ENCODE data around the gene CCDC40. TPM values are rescaled to one million over a fixed set of nuclear protein-coding genes. Genes with fewer than 3 reads are reported as not detected.
A peak's percentile ranks its signal among the peaks of the same experiment; 100 is the strongest.

The CCDC40 gene, protein sequence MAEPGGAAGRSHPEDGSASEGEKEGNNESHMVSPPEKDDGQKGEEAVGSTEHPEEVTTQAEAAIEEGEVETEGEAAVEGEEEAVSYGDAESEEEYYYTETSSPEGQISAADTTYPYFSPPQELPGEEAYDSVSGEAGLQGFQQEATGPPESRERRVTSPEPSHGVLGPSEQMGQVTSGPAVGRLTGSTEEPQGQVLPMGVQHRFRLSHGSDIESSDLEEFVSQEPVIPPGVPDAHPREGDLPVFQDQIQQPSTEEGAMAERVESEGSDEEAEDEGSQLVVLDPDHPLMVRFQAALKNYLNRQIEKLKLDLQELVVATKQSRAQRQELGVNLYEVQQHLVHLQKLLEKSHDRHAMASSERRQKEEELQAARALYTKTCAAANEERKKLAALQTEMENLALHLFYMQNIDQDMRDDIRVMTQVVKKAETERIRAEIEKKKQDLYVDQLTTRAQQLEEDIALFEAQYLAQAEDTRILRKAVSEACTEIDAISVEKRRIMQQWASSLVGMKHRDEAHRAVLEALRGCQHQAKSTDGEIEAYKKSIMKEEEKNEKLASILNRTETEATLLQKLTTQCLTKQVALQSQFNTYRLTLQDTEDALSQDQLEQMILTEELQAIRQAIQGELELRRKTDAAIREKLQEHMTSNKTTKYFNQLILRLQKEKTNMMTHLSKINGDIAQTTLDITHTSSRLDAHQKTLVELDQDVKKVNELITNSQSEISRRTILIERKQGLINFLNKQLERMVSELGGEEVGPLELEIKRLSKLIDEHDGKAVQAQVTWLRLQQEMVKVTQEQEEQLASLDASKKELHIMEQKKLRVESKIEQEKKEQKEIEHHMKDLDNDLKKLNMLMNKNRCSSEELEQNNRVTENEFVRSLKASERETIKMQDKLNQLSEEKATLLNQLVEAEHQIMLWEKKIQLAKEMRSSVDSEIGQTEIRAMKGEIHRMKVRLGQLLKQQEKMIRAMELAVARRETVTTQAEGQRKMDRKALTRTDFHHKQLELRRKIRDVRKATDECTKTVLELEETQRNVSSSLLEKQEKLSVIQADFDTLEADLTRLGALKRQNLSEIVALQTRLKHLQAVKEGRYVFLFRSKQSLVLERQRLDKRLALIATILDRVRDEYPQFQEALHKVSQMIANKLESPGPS
- not detected in 2 replicates for total RNA-seq (2014; rRNA removed; shearing (Covaris generic))
- not detected in 2 replicates for total RNA-seq (2022)
- Bru-seq, nascent RNA = percentile 12 among the genes with signal in this experiment
- percentile 12 among the genes with signal in this experiment for BruChase-seq, experiment 1, labeled RNA remaining after a 6-hour chase
- BruChase-seq, experiment 2, labeled RNA remaining after a 2-hour chase = percentile 9 among the genes with signal in this experiment
- long read RNA-seq = 0 reads

DNA sequence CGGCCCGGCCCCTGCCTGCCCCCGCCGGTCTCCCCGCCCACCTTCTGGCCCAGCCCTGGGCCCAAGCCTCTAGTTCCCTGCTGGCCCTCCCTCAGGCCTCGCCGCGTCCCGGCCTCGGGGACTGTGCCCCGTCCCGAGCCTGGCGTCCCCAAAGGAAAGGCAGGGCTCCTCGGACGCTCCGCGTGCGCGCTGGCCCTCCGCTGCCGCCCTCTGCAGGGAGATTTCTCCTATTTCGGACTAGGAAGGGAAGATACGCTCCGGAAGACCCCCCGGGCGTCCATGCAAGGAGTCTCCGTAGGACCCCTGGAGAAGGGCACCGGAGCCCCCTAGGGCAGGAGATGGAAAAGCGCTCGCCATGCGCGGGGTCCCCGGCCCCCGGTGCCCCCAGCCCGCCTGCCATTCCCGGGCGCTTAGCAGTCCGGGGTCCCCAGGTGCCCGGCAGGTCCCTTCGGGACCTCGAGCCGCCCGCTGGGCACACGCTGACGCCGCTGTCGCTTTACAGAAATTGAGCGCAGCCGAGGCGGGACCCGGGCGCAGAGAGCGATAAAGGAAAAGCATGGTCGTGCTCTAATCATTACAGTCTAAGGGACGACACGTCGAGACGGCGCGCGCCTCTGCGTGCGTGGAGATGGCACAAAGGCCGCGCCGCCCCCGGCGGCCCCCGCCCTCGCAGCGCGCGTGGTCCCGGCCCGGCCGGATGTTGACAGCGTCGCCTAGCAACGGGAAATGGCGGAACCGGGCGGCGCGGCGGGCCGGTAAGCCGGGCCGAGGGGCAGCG is at the start of gene CCDC40:
CCDC40 (plus strand) TSS at position 706 of the 778 bp plus-strand sequence; CDS start at position 727, 21 bp downstream.
- no peaks in the 10 kb centered on the region for H3K36me3 ChIP-seq (ENCODE audit: insufficient read depth, low read length)
- peak within 1 kb of the TSS; percentile 36 for H2AFZ ChIP-seq (ENCODE audit: low read length)
- DNase-seq (ENCODE audit: low spot score) = peak; percentile 57
- H3K4me2 ChIP-seq (ENCODE audit: low read length) = peak within 1 kb of the TSS; percentile 71
- ChIA-PET POLR2A (no interaction called here), CTCF (ENCODE audit: unreplicated experiment) (no interaction called here)
- H3K4me1 ChIP-seq (ENCODE audit: insufficient read depth, low read length, poor library complexity, severe bottlenecking) = peaks cover 5% of the 10 kb centered on the region
- H3K9me3 ChIP-seq (ENCODE audit: low read length) = no peaks in the 10 kb centered on the region
- peak within 1 kb of the TSS; percentile 62 for H3K4me3 ChIP-seq (ENCODE audit: low read depth, low read length, poor library complexity, severe bottlenecking)
- intact Hi-C loops (cut with micrococcal nuclease; ENCODE audit: unreplicated experiment) = no loop called here
- BruUV-seq (replicated peaks) = no TSS peak
- H3K27ac ChIP-seq (ENCODE audit: low read depth, low read length, poor library complexity, severe bottlenecking) = no peak within 1 kb of the TSS
- no peaks in the 10 kb centered on the region for H3K79me2 ChIP-seq (ENCODE audit: insufficient read depth, low read depth, low read length)
- no peaks in the 10 kb centered on the region for H4K20me1 ChIP-seq (ENCODE audit: insufficient read depth, low read length)
- no peaks in the 10 kb centered on the region for H3K9me2 ChIP-seq (ENCODE audit: insufficient read depth, low read length)
- TF ChIP-seq, protein P1, sequence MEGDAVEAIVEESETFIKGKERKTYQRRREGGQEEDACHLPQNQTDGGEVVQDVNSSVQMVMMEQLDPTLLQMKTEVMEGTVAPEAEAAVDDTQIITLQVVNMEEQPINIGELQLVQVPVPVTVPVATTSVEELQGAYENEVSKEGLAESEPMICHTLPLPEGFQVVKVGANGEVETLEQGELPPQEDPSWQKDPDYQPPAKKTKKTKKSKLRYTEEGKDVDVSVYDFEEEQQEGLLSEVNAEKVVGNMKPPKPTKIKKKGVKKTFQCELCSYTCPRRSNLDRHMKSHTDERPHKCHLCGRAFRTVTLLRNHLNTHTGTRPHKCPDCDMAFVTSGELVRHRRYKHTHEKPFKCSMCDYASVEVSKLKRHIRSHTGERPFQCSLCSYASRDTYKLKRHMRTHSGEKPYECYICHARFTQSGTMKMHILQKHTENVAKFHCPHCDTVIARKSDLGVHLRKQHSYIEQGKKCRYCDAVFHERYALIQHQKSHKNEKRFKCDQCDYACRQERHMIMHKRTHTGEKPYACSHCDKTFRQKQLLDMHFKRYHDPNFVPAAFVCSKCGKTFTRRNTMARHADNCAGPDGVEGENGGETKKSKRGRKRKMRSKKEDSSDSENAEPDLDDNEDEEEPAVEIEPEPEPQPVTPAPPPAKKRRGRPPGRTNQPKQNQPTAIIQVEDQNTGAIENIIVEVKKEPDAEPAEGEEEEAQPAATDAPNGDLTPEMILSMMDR (conservative IDR thresholded peaks at IDR 0.05; ENCODE audit: low read length) = peak; percentile 39
- TF ChIP-seq EZH2phosphoT487 (IDR thresholded peaks at IDR 0.05; ENCODE audit: borderline replicate concordance, low read depth, low read length) = no peak

DNA sequence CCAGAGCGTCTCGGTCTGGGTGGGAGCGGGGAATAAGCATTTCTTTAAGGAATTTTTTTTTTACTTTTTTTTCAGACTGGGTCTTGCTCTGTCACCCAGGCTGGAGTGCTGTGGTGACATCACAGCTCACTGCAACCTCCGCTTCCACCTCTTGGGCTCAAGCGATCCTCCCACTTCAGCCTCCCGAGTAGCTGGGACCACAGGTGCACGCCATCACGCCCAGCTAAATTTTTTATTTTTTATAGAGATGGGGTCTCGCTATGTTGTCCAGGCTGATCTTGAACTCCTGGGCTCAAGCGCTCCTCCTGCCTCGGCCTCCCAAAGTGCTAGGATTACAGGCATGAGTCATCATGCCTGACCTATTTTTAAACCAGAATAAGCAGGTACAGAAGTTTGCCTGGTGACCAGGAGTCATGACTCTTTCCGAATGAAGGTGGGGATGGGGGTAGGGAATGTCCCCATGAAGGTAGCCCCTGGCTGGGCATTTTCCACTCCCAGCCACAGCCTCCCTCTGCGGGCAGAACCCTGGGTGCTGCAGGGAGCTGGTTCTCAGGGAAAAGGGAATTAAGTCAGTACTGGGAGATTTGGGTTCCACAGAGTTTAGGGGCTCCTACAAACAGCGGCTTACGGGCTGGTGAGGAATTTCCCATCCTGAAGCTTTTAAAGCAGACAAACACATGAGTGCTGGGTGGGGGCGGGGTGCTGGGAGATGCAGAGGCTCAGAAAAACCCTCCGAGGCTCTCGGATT is 49.1 kb upstream of the CCDC40 start:
- no TSS peak for BruUV-seq (replicated peaks)
- H2AFZ ChIP-seq (ENCODE audit: low read length) = no peak overlapping the region
- H3K9me2 ChIP-seq (ENCODE audit: insufficient read depth, low read length) = no peaks in the 10 kb centered on the region
- no peaks in the 10 kb centered on the region for H4K20me1 ChIP-seq (ENCODE audit: insufficient read depth, low read length)
- intact Hi-C loops (cut with micrococcal nuclease; ENCODE audit: unreplicated experiment) = no loop called here
- H3K9me3 ChIP-seq (ENCODE audit: low read length) = no peaks in the 10 kb centered on the region
- no peak for DNase-seq (ENCODE audit: low spot score)
- ChIA-PET CTCF (ENCODE audit: unreplicated experiment) (no interaction called here), POLR2A (no interaction called here)
- no peak overlapping the region for H3K27ac ChIP-seq (ENCODE audit: low read depth, low read length, poor library complexity, severe bottlenecking)
- no peak overlapping the region for H3K4me2 ChIP-seq (ENCODE audit: low read length)
- H3K79me2 ChIP-seq (ENCODE audit: insufficient read depth, low read depth, low read length) = no peaks in the 10 kb centered on the region
- no peak overlapping the region for H3K4me3 ChIP-seq (ENCODE audit: low read depth, low read length, poor library complexity, severe bottlenecking)
- no peaks in the 10 kb centered on the region for H3K4me1 ChIP-seq (ENCODE audit: insufficient read depth, low read length, poor library complexity, severe bottlenecking)
- H3K36me3 ChIP-seq (ENCODE audit: insufficient read depth, low read length) = no peaks in the 10 kb centered on the region
- TF ChIP-seq, protein P1 (conservative IDR thresholded peaks at IDR 0.05; ENCODE audit: low read length) = no peak
- no peak for TF ChIP-seq EZH2phosphoT487 (IDR thresholded peaks at IDR 0.05; ENCODE audit: borderline replicate concordance, low read depth, low read length)
